ENCODE data around the gene SYNDIG1.

DNA sequence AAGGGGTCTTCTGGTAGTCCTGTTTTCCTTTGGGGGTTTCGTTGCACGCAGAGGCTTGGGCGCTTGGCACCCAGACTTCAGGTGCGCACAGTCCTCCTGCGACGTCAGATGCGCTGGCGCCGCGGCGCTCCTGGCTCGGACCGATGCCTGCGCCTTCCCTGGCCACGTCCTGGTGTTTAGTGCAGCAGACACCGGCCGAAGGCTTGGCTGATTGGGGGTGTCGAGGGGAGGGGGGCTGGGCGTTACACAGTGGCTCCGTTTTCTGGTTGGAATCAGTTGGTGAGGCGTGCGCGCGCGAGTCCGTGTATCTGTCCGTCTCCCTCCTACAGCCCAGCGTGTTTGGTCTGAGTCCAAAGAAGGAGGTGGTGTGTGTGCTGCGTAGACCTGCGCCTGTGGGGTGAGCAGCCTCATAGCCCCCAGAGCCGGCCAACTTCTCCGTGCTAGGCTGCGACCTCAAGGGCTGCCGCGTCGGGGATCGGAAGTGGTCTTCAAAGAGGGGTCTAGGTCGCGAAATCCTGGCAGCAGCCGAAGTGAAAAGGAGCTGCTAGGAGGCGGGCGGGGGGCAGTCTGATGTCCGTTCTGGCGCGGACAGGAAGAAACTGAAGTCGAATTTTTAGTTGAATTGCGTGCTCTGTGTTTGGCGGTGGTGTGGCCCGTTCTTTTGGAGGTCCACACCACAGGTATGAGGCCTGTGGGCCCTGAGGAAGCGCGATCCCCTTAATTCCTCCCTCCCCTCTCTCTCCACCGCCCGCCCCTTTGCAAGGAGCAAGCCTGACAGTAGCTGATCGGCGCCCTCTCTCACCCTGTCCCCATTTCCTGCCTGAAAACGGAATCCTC, 1.5 kb downstream of the SYNDIG1 start:
- TF ChIP-seq, protein P1, sequence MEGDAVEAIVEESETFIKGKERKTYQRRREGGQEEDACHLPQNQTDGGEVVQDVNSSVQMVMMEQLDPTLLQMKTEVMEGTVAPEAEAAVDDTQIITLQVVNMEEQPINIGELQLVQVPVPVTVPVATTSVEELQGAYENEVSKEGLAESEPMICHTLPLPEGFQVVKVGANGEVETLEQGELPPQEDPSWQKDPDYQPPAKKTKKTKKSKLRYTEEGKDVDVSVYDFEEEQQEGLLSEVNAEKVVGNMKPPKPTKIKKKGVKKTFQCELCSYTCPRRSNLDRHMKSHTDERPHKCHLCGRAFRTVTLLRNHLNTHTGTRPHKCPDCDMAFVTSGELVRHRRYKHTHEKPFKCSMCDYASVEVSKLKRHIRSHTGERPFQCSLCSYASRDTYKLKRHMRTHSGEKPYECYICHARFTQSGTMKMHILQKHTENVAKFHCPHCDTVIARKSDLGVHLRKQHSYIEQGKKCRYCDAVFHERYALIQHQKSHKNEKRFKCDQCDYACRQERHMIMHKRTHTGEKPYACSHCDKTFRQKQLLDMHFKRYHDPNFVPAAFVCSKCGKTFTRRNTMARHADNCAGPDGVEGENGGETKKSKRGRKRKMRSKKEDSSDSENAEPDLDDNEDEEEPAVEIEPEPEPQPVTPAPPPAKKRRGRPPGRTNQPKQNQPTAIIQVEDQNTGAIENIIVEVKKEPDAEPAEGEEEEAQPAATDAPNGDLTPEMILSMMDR (IDR thresholded peaks at IDR 0.05) = no peak
- TF ChIP-seq POLR2A (IDR thresholded peaks at IDR 0.05) = no peak
